ENCODE results near the gene C4BPA. TPM values are rescaled to one million over a fixed set of nuclear protein-coding genes. Genes with fewer than 3 reads are reported as not detected.

The C4BPA gene
- total and polyA plus RNA-seq, 10 of the 15 experiments (the other 5 are each of a cell fraction or from before 2014, with no cell fraction given): 0.31 TPM; not detected in 9

- no peak for TF ChIP-seq E4F1 (IDR thresholded peaks at IDR 0.05; ENCODE audit: borderline replicate concordance, partially characterized antibody)
- TF ChIP-seq PKNOX1 (IDR thresholded peaks at IDR 0.05): no peak
Measured at GRCh38 chr1:207072233-207072632, 31.8 kb upstream of the C4BPA start (continued).

- H3K4me3 ChIP-seq: no peak overlapping the region
- no peaks in the 10 kb centered on the region for H3K9me3 ChIP-seq (replicated peaks; ENCODE audit: control insufficient read depth, insufficient read depth, low read length)
- WGBS (ENCODE audit: insufficient coverage, insufficient replicate concordance, low lambda C conversion rate, missing lambda C conversion rate): 61% methylated on average over 4 of the region's 4 CpGs
- no peak overlapping the region for H3K9ac ChIP-seq (ENCODE audit: control insufficient read depth, insufficient read depth, low read length)
- no peak overlapping the region for H2AFZ ChIP-seq (ENCODE audit: control insufficient read depth, low read depth, low read length)
- ChIA-PET SMC1A (ENCODE audit: uncharacterized antibody, unreplicated experiment) (interaction anchor here (1.0 to 7.7 kb wide), 4 partner anchors 10 to 332 kb away, joined by 3 to 66 read pairs (median 4); partner anchors contain the start of gene YOD1), CTCF (interaction anchor here (0.9 to 10.2 kb wide), 8 partner anchors 9 to 425 kb away, joined by 3 to 131 read pairs (median 10); partner anchors contain the start of genes PFKFB2 and YOD1), RAD21 (ENCODE audit: unreplicated experiment) (interaction anchor here (0.9 to 1.7 kb wide), 4 partner anchors 27 to 427 kb away, joined by 3 to 10 read pairs (median 4); no protein-coding TSS in a partner anchor), POLR2A (interaction anchor here (0.5 kb wide), 1 partner anchor 145 kb away, joined by 3 read pairs; no protein-coding TSS in a partner anchor)
- no peaks in the 10 kb centered on the region for H3K79me2 ChIP-seq (ENCODE audit: control insufficient read depth, insufficient read depth, low read length)
- H3K36me3 ChIP-seq (ENCODE audit: control insufficient read depth in 2 of 2, insufficient read depth in 2 of 2, low read length in 1 of 2): no peaks in the 10 kb centered on the region
- DNase-seq (ENCODE audit: low read depth, low spot score): no peak
- intact Hi-C loops (cut with micrococcal nuclease; ENCODE audit: unreplicated experiment) (no loop called here), in situ Hi-C loops (cut with MboI) (no loop called here)
- no peaks in the 10 kb centered on the region for H3K27me3 ChIP-seq (replicated peaks in 1 of 2; ENCODE audit: control insufficient read depth in 2 of 2, insufficient read depth in 2 of 2, low read length in 1 of 2)
- FAIRE-seq: no peak
- H3K4me2 ChIP-seq (ENCODE audit: control insufficient read depth, insufficient read depth): no peak overlapping the region
- peaks cover 12% of the 10 kb centered on the region for H3K4me1 ChIP-seq (ENCODE audit: control insufficient read depth, insufficient read depth, low read length)
- no peak overlapping the region for H3K27ac ChIP-seq (ENCODE audit: control insufficient read depth, insufficient read depth)
- ATAC-seq: no peak
- no peaks in the 10 kb centered on the region for H4K20me1 ChIP-seq (ENCODE audit: control insufficient read depth, insufficient read depth)
- BruUV-seq (replicated peaks): no TSS peak
- no peak for TF ChIP-seq IRF5 (IDR thresholded peaks at IDR 0.05; ENCODE audit: borderline replicate concordance)
- no peak for TF ChIP-seq PKNOX1 (IDR thresholded peaks at IDR 0.05)
- no peak for TF ChIP-seq ZBTB11 (CRISPR knock-in tag; IDR thresholded peaks at IDR 0.05)
- TF ChIP-seq CHD1 (IDR thresholded peaks at IDR 0.05; ENCODE audit: low read depth, low read length): no peak
Measured at GRCh38 chr1:207073906-207074820, 29.9 kb upstream of the C4BPA start.
